Measurements from ENCODE around the gene PLCL2. TPM values are rescaled to one million over a fixed set of nuclear protein-coding genes. Genes with fewer than 3 reads are reported as not detected.

The PLCL2 gene
- total and polyA plus RNA-seq, 4 donors = 1.5 to 16.5 (median 9.4) TPM

GRCh38 chr3:16929311-16929710 lies 44.6 kb downstream of the PLCL2 start:
- TF ChIP-seq RAD21 (IDR thresholded peaks at IDR 0.05) (no peak), MAX (IDR thresholded peaks at IDR 0.05) (no peak), YY1 (IDR thresholded peaks at IDR 0.05) (no peak), JUND (IDR thresholded peaks at IDR 0.05) (no peak), EGR1 (IDR thresholded peaks at IDR 0.05; ENCODE audit: low read depth in 2 of 2) (no peak), REST (IDR thresholded peaks at IDR 0.05) (no peak), GABPA (IDR thresholded peaks at IDR 0.05 in 1 of 2, conservative IDR thresholded peaks at IDR 0.05 in 1 of 2) (no peak), NR2F2 (IDR thresholded peaks at IDR 0.05) (no peak), TAF1 (conservative IDR thresholded peaks at IDR 0.05) (no peak), FOXA1 (IDR thresholded peaks at IDR 0.05) (no peak)
- DNase-seq (ENCODE audit: low spot score) = no peak
- Histone ChIP-seq H3K27ac (ENCODE audit: low read depth in 1 of 2, low read length in 2 of 2) (no peak overlapping the region), H3K9me3 (ENCODE audit: control insufficient read depth in 4 of 4, low read length in 3 of 4) (peaks cover 0 to under 1% (median 0%) of the 10 kb centered on the region in 4 donors), H3K36me3 (ENCODE audit: control insufficient read depth in 4 of 4, insufficient read depth in 3 of 4, low read depth in 1 of 4, low read length in 3 of 4) (no peaks in the 10 kb centered on the region), H3K27me3 (ENCODE audit: control insufficient read depth in 4 of 4, insufficient read depth in 4 of 4, low read length in 3 of 4) (no peaks in the 10 kb centered on the region), H3K4me1 (ENCODE audit: control insufficient read depth in 4 of 4, insufficient read depth in 4 of 4, low read length in 3 of 4) (peaks cover 0 to 3% (median 1%) of the 10 kb centered on the region in 4 donors), H3K9ac (ENCODE audit: low read depth in 1 of 2, low read length in 2 of 2) (no peak overlapping the region), H3K4me3 (ENCODE audit: low read depth in 1 of 3, low read length in 3 of 3) (no peak overlapping the region)
- WGBS = 78% methylated on average over 2 of the region's 2 CpGs

- no peak overlapping the region for H3K4me3 ChIP-seq (ENCODE audit: low read depth in 1 of 3, low read length in 3 of 3)
- no peaks in the 10 kb centered on the region for H3K9me3 ChIP-seq (ENCODE audit: control insufficient read depth in 4 of 4, low read length in 3 of 4)
- H3K9ac ChIP-seq (ENCODE audit: low read depth in 1 of 2, low read length in 2 of 2) = no peak overlapping the region
- H3K27ac ChIP-seq (ENCODE audit: low read depth in 1 of 2, low read length in 2 of 2) = no peak overlapping the region
- TF ChIP-seq TAF1 (conservative IDR thresholded peaks at IDR 0.05) (no peak), ZBTB33 (IDR thresholded peaks at IDR 0.05) (no peak), FOXA2 (IDR thresholded peaks at IDR 0.05) (no peak)
- no peaks in the 10 kb centered on the region for H3K36me3 ChIP-seq (ENCODE audit: control insufficient read depth in 4 of 4, insufficient read depth in 3 of 4, low read depth in 1 of 4, low read length in 3 of 4)
- H3K4me1 ChIP-seq (ENCODE audit: control insufficient read depth in 4 of 4, insufficient read depth in 4 of 4, low read length in 3 of 4) = peaks cover 0 to 10% (median 1%) of the 10 kb centered on the region in 4 donors
- no peaks in the 10 kb centered on the region for H3K27me3 ChIP-seq (ENCODE audit: control insufficient read depth in 4 of 4, insufficient read depth in 4 of 4, low read length in 3 of 4)
- no peak for DNase-seq (ENCODE audit: low spot score)
- WGBS = 77% methylated on average over 7 of the region's 7 CpGs
These were observed 48.1 kb downstream of the PLCL2 start for GRCh38 chr3:16932877-16933276.

- H3K4me3 ChIP-seq (ENCODE audit: low read depth in 1 of 3, low read length in 3 of 3) = no peak overlapping the region
- TF ChIP-seq HNF4A (conservative IDR thresholded peaks at IDR 0.05) = no peak
- no peak for TF ChIP-seq FOXA2 (IDR thresholded peaks at IDR 0.05)
- no peak for TF ChIP-seq RAD21 (IDR thresholded peaks at IDR 0.05)
- TF ChIP-seq NR2F2 (IDR thresholded peaks at IDR 0.05) = no peak
- TF ChIP-seq EGR1 (IDR thresholded peaks at IDR 0.05; ENCODE audit: low read depth in 2 of 2) = no peak
- TF ChIP-seq RXRA (IDR thresholded peaks at IDR 0.05) = no peak
- no peak for TF ChIP-seq SP1 (IDR thresholded peaks at IDR 0.05)
- H3K4me1 ChIP-seq (ENCODE audit: control insufficient read depth in 4 of 4, insufficient read depth in 4 of 4, low read length in 3 of 4) = peaks cover 0 to 7% (median under 1%) of the 10 kb centered on the region in 4 donors
- H3K27me3 ChIP-seq (ENCODE audit: control insufficient read depth in 4 of 4, insufficient read depth in 4 of 4, low read length in 3 of 4) = no peaks in the 10 kb centered on the region
- WGBS = 64% methylated on average over 1 of the region's 1 CpG
- no peaks in the 10 kb centered on the region for H3K36me3 ChIP-seq (ENCODE audit: control insufficient read depth in 4 of 4, insufficient read depth in 3 of 4, low read depth in 1 of 4, low read length in 3 of 4)
- no peak overlapping the region for H3K9ac ChIP-seq (ENCODE audit: low read depth in 1 of 2, low read length in 2 of 2)
- no peak for DNase-seq (ENCODE audit: low spot score)
- no peak overlapping the region for H3K27ac ChIP-seq (ENCODE audit: low read depth in 1 of 2, low read length in 2 of 2)
- no peaks in the 10 kb centered on the region for H3K9me3 ChIP-seq (ENCODE audit: control insufficient read depth in 4 of 4, low read length in 3 of 4)
These were observed 51.0 kb downstream of the PLCL2 start for GRCh38 chr3:16935781-16936180.
